HepG2 (cell line): ENCODE data around the gene PEMT. TPM values are rescaled to one million over a fixed set of nuclear protein-coding genes. Genes with fewer than 3 reads are reported as not detected.

ENCODE experiments used
- AGO2 ChIP-seq: fragments of 200-400 bp; formaldehyde crosslinking; optimal IDR thresholded peaks from 2 replicates; pipeline ENCODE3; 2017; ENCODE audit warnings: mild to moderate bottlenecking, low read depth, low read length, moderate library complexity
- FIP1L1 ChIP-seq: fragments of 200-400 bp; formaldehyde crosslinking; IDR thresholded peaks from 2 replicates; pipeline ENCODE4 v1.6.1; 2018; ENCODE audit warnings: low read depth, mild to moderate bottlenecking, low read length, moderate library complexity, borderline replicate concordance; ENCODE audit not compliant: insufficient read depth
- HNRNPL ChIP-seq: fragments of 200-400 bp; formaldehyde crosslinking; IDR thresholded peaks from 2 replicates; pipeline ENCODE4 v1.6.1; 2017; ENCODE audit warnings: mild to moderate bottlenecking, low read depth, low read length
- HOXA3 ChIP-seq: sonication (generic); formaldehyde crosslinking; IDR thresholded peaks from 2 replicates; pipeline ENCODE4 v1.5.0; 2020; ENCODE audit warnings: missing genetic modification reagents
- KAT7 ChIP-seq: IDR thresholded peaks from 2 replicates; pipeline ENCODE4 v1.6.1; 2018; ENCODE audit warnings: borderline replicate concordance, missing compliant biosample characterization
- MED1 ChIP-seq: sonication (generic); formaldehyde crosslinking; IDR thresholded peaks from 2 replicates; pipeline ENCODE4 v1.4.0; 2020; ENCODE audit warnings: missing genetic modification reagents
- MTF1 ChIP-seq: sonication (generic); formaldehyde crosslinking; IDR thresholded peaks from 2 replicates; pipeline ENCODE4 v1.5.0; 2020; ENCODE audit warnings: missing genetic modification reagents
- NFKB2 ChIP-seq: sonication (generic); formaldehyde crosslinking; IDR thresholded peaks from 2 replicates; pipeline ENCODE4 v1.4.0; 2020; ENCODE audit warnings: missing genetic modification reagents, borderline replicate concordance
- NFKBIZ ChIP-seq: IDR thresholded peaks from 2 replicates; pipeline ENCODE4 v1.6.1; 2018; ENCODE audit warnings: missing genetic modification reagents, missing compliant biosample characterization
- PHF8 ChIP-seq: sonication (generic); formaldehyde crosslinking; IDR thresholded peaks from 2 replicates; pipeline ENCODE4 v1.5.0; 2020; ENCODE audit warnings: missing genetic modification reagents
- RBM22 ChIP-seq: fragments of 200-400 bp; formaldehyde crosslinking; optimal IDR thresholded peaks from 2 replicates; pipeline ENCODE3; 2017; ENCODE audit warnings: mild to moderate bottlenecking, low read length, moderate library complexity
- SMAD9 ChIP-seq: sonication (generic); formaldehyde crosslinking; IDR thresholded peaks from 2 replicates; pipeline ENCODE4 v1.5.1; 2020; ENCODE audit warnings: mild to moderate bottlenecking, missing genetic modification reagents
- SP140L ChIP-seq: sonication (generic); formaldehyde crosslinking; IDR thresholded peaks from 2 replicates; pipeline ENCODE4 v1.4.0; 2020; ENCODE audit warnings: missing genetic modification reagents, borderline replicate concordance
- TBL1XR1 ChIP-seq: fragments of 150-350 bp; IDR thresholded peaks from 2 replicates; pipeline ENCODE4 v1.6.1; 2014; ENCODE audit warnings: borderline replicate concordance, low read length; ENCODE audit not compliant: partially characterized antibody
- TIGD3 ChIP-seq: sonication (generic); formaldehyde crosslinking; IDR thresholded peaks from 2 replicates; pipeline ENCODE4 v1.5.1; 2020; ENCODE audit warnings: mild to moderate bottlenecking, missing genetic modification reagents, borderline replicate concordance
- TP53 ChIP-seq: sonication (generic); formaldehyde crosslinking; conservative IDR thresholded peaks from 2 replicates; pipeline ENCODE4 v1.4.0; 2020; ENCODE audit warnings: missing genetic modification reagents
- ZNF616 ChIP-seq: sonication (generic); formaldehyde crosslinking; IDR thresholded peaks from 2 replicates; pipeline ENCODE4 v1.5.0; 2020; ENCODE audit warnings: low read depth, mild to moderate bottlenecking, missing genetic modification reagents
- ZNF775 ChIP-seq: sonication (generic); formaldehyde crosslinking; IDR thresholded peaks from 2 replicates; pipeline ENCODE4 v1.4.0; 2020; ENCODE audit warnings: missing genetic modification reagents, mild to moderate bottlenecking, moderate library complexity, borderline replicate concordance
- polyA plus RNA-seq, 8 experiments: library from polyadenylated mRNA; depleted of rRNA in 3 of 8; stranded (reverse) in 7 of 8; unstranded in 1 of 8; fragments of >200 nt; fragmentation: Illumina TruSeq in 4 of 8; extraction: Trizol in 4 of 8; gene quantifications; 2 replicates each; pipeline versions ENCODE4 v1.2.1 to v1.2.3, GENCODE V29; 2011 to 2016; ENCODE audit warnings: low read depth in 4 of 8, missing spikeins in 1 of 8, mixed read lengths in 1 of 8; ENCODE audit not compliant: insufficient read depth in 1 of 8
- total RNA-seq, 5 experiments: library from RNA; depleted of rRNA; stranded (reverse); fragments of >200 nt; fragmentation: Illumina TruSeq; extraction: Trizol; gene quantifications; 2 replicates each; pipeline ENCODE4 v1.2.3, GENCODE V29; 2016; ENCODE audit warnings: low read depth in 1 of 5
- TF ChIP-seq, protein P1 (sequence below): sonication (generic); formaldehyde crosslinking; IDR thresholded peaks from 2 replicates; pipeline ENCODE4 v1.4.0; 2020; ENCODE audit warnings: missing genetic modification reagents, borderline replicate concordance
- TF ChIP-seq, protein P2 (sequence below): sonication (generic); formaldehyde crosslinking; IDR thresholded peaks from 2 replicates; pipeline ENCODE4 v1.5.0; 2020; ENCODE audit warnings: missing genetic modification reagents
- TF ChIP-seq, protein P3 (sequence below): sonication (generic); formaldehyde crosslinking; IDR thresholded peaks from 2 replicates; pipeline ENCODE4 v1.5.0; 2020; ENCODE audit warnings: missing genetic modification reagents, mild to moderate bottlenecking, borderline replicate concordance

Gene PEMT
- total and polyA plus RNA-seq, 2 of the 13 experiments (the other 11 are each of a cell fraction or from before 2014, with no cell fraction given) = 31.7 to 43.6 TPM

DNA sequence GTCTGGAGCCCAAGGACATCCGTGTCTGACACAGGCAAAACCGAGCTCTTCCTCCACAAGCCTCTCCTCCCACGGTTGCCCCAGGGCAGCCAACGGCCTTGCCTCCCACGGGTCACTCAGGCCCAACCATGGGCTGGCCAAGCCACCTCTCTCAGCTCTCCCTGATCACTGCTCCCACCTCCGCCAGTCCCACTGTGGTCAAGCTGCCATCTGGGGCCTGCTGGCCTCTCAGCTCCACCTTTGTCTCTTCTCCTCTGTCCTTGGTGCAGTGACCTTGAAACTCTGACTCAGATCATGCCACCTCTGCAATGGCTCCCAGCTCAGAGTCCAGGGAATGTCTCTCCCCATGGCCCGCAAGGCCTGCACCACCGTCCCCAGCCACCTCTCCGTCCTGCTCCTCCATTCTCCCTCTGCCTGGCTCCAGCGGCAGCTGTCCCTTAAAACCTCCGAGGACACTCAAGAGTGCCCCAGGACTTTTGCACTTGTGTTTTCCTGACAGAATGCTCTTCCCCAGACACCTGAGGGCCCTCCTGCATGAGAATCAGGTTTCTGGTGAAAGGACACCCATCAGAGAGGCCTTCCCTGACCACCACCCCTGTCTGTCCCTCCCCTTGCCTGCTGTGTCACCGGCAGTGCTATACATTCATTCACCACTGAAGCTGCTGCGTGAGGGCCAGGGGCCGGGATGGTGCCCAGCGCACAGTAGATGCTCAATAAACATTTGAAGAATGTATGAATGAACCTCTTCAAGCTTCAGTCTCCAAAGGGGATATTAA is 19.3 kb downstream of the PEMT start (continued):
- TF ChIP-seq, protein P1, sequence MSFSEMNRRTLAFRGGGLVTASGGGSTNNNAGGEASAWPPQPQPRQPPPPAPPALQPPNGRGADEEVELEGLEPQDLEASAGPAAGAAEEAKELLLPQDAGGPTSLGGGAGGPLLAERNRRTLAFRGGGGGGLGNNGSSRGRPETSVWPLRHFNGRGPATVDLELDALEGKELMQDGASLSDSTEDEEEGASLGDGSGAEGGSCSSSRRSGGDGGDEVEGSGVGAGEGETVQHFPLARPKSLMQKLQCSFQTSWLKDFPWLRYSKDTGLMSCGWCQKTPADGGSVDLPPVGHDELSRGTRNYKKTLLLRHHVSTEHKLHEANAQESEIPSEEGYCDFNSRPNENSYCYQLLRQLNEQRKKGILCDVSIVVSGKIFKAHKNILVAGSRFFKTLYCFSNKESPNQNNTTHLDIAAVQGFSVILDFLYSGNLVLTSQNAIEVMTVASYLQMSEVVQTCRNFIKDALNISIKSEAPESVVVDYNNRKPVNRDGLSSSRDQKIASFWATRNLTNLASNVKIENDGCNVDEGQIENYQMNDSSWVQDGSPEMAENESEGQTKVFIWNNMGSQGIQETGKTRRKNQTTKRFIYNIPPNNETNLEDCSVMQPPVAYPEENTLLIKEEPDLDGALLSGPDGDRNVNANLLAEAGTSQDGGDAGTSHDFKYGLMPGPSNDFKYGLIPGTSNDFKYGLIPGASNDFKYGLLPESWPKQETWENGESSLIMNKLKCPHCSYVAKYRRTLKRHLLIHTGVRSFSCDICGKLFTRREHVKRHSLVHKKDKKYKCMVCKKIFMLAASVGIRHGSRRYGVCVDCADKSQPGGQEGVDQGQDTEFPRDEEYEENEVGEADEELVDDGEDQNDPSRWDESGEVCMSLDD = no peak
- TF ChIP-seq RBM22 (no peak), FIP1L1 (no peak), TIGD3 (no peak), NFKB2 (no peak), TBL1XR1 (peak; percentile 20), NFKBIZ (CRISPR knock-in tag) (no peak), PHF8 (CRISPR knock-in tag) (peak; percentile 45; the same call in 1 of the 2 replicates), SP140L (CRISPR knock-in tag) (no peak), AGO2 (peak; percentile 13), MED1 (CRISPR knock-in tag) (peak; percentile 65), ZNF775 (CRISPR knock-in tag) (no peak), TP53 (no peak), MTF1 (CRISPR knock-in tag) (no peak), ZNF616 (no peak), SMAD9 (CRISPR knock-in tag) (no peak), HNRNPL (peak; percentile 84), HOXA3 (CRISPR knock-in tag) (peak; percentile 77), KAT7 (CRISPR knock-in tag) (0 out of 2 replicates have a peak, but pooled peaks have one; percentile 17)
- TF ChIP-seq, protein P2, sequence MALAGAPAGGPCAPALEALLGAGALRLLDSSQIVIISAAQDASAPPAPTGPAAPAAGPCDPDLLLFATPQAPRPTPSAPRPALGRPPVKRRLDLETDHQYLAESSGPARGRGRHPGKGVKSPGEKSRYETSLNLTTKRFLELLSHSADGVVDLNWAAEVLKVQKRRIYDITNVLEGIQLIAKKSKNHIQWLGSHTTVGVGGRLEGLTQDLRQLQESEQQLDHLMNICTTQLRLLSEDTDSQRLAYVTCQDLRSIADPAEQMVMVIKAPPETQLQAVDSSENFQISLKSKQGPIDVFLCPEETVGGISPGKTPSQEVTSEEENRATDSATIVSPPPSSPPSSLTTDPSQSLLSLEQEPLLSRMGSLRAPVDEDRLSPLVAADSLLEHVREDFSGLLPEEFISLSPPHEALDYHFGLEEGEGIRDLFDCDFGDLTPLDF = no peak
- TF ChIP-seq, protein P3, sequence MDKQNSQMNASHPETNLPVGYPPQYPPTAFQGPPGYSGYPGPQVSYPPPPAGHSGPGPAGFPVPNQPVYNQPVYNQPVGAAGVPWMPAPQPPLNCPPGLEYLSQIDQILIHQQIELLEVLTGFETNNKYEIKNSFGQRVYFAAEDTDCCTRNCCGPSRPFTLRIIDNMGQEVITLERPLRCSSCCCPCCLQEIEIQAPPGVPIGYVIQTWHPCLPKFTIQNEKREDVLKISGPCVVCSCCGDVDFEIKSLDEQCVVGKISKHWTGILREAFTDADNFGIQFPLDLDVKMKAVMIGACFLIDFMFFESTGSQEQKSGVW (CRISPR knock-in tag) = no peak
